Duodenal mucosa (tissue), 2 donors: ENCODE data around the gene SCG5.

Experiments used
- H3K27ac ChIP-seq: one replicate; pipeline ENCODE4 v1.7.0; 2013; ENCODE audit warnings: low read depth, low read length
- H3K27me3 ChIP-seq, 2 donors: one replicate each; pipeline ENCODE4 v1.7.0; 2013; ENCODE audit warnings: low read length in 2 of 2, control low read depth in 1 of 2; ENCODE audit not compliant: insufficient read depth in 2 of 2, control insufficient read depth in 1 of 2
- H3K36me3 ChIP-seq, 2 donors: one replicate each; pipeline ENCODE4 v1.7.0; 2013; ENCODE audit warnings: low read length in 2 of 2, control low read depth in 1 of 2; ENCODE audit not compliant: insufficient read depth in 2 of 2, control insufficient read depth in 1 of 2
- H3K4me1 ChIP-seq, 2 donors: one replicate each; pipeline ENCODE4 v1.7.0; 2013; ENCODE audit warnings: low read length in 2 of 2, control low read depth in 1 of 2; ENCODE audit not compliant: insufficient read depth in 2 of 2, control insufficient read depth in 1 of 2
- H3K4me3 ChIP-seq, 2 donors: one replicate each; pipeline ENCODE4 v1.7.0; 2013; ENCODE audit warnings: low read length in 2 of 2, low read depth in 1 of 2
- H3K9ac ChIP-seq, 2 donors: one replicate each; pipeline ENCODE4 v1.7.0; 2013; ENCODE audit warnings: low read length in 2 of 2, low read depth in 1 of 2
- H3K9me3 ChIP-seq, 2 donors: one replicate each; pipeline ENCODE4 v1.7.0; 2013; ENCODE audit warnings: low read length in 2 of 2, control low read depth in 1 of 2; ENCODE audit not compliant: control insufficient read depth in 1 of 2

Gene SCG5

DNA sequence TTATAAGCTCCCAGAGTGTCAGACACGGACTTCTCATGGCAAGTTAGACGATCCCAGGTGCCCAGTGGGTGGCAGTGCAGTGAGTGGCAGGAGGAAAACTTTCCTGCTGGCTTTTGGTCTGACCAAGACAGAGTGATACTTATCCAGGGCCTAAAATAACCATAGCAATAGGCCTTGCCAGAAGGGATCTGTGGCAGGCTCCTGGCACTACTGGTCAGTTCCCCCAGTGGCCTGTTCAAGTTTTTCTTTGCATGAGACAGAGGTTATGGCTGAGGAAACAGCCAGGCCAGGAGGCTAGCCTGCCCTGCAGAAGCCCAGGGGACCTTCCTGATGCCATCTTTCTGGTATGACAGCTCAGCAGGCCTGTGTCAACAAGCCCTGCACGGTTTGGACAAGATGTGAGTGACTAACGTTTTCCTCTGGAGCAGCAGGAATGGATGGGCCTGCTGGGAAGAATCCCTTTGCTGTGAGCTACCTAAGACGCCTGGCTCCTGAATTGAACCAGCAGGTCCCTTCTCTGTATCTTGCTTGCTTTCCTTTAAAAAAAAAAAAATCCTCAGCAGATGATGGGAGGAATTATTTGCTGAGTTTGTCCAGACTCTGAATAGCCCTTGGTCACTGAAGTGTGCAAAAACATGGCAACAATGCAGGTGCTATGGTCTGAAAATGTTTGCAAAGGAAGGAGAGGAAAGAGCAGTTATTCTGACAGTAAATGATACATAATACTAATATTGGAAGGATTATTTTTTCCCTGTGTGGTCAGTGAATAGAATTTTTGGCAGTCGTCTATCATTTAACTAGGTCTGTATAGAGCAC, 18.0 kb downstream of the SCG5 start:
- Histone ChIP-seq H3K36me3 (no peaks in the 10 kb centered on the region), H3K9ac (no peak overlapping the region), H3K27ac (no peak overlapping the region), H3K4me3 (no peak overlapping the region), H3K27me3 (no peaks in the 10 kb centered on the region), H3K4me1 (peaks cover 4 to 8% of the 10 kb centered on the region in 2 donors), H3K9me3 (no peaks in the 10 kb centered on the region)

DNA sequence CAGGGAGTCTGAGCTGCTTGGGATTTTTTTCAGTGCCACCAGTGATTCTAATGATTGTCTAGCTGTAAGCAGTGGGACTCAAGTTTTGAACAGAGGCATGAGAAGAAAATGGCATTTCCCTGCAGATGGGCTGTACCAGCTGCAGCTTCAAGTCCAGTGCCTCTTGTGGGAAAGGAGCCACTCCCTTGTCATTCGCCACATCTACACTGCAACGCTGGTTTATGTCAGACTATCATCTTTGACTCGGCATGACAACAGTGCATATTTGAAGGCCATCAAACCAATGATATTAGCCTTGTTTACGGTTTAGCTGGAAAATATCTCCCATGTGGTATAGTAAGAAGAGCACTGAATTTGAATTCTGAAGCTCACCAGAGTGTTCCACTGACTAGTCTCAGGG, 22.2 kb downstream of the SCG5 start:
- H3K9ac ChIP-seq = no peak overlapping the region
- H3K27me3 ChIP-seq = no peaks in the 10 kb centered on the region
- H3K9me3 ChIP-seq = no peaks in the 10 kb centered on the region
- no peak overlapping the region for H3K27ac ChIP-seq
- no peaks in the 10 kb centered on the region for H3K36me3 ChIP-seq
- no peak overlapping the region for H3K4me3 ChIP-seq
- H3K4me1 ChIP-seq = no peaks in the 10 kb centered on the region

DNA sequence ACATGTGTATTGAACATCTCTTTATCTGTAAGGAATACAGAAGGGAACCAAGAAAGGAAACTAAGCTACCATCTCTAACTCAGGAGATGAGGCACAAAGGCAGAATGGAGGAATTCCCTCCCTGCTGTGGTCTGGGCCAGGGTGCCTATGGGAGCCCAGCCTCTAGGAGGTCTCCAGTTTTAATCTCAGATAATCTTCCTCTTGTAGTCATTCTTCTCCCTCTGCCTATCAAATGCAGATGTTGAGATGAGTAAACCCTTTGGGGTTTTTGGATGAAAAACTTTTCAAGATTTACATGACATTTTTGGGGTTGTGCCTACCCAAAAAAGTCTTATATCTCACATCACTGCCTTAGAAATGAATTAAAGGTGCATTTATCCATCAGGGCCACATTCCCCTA, 23.3 kb downstream of the SCG5 start:
- no peak overlapping the region for H3K9ac ChIP-seq
- no peaks in the 10 kb centered on the region for H3K9me3 ChIP-seq
- no peak overlapping the region for H3K4me3 ChIP-seq
- no peaks in the 10 kb centered on the region for H3K27me3 ChIP-seq
- no peak overlapping the region for H3K27ac ChIP-seq
- H3K4me1 ChIP-seq = no peaks in the 10 kb centered on the region
- H3K36me3 ChIP-seq = no peaks in the 10 kb centered on the region

DNA sequence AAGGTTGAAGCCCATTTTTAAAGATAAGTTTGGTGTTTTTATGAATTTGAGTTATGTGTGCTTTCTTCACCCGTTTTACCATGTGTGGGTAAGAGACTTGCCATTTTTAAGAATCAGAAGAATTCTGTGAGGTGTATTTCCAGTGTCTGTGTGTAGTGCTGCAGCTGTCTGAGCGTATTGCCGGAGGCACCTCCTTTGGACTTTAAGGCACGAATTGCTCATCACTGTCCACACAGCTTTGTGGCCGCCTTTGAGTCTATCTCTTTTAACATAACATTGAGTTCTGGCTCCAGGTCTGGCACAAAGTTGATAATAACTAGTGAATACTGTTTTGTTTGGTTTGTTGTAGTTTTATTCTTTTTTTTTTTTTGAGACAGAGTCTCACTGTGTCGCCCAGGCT, 25.8 kb downstream of the SCG5 start:
- no peak overlapping the region for H3K4me3 ChIP-seq
- H3K36me3 ChIP-seq = no peaks in the 10 kb centered on the region
- no peak overlapping the region for H3K27ac ChIP-seq
- no peaks in the 10 kb centered on the region for H3K4me1 ChIP-seq
- H3K9ac ChIP-seq = no peak overlapping the region
- no peaks in the 10 kb centered on the region for H3K9me3 ChIP-seq
- no peaks in the 10 kb centered on the region for H3K27me3 ChIP-seq

DNA sequence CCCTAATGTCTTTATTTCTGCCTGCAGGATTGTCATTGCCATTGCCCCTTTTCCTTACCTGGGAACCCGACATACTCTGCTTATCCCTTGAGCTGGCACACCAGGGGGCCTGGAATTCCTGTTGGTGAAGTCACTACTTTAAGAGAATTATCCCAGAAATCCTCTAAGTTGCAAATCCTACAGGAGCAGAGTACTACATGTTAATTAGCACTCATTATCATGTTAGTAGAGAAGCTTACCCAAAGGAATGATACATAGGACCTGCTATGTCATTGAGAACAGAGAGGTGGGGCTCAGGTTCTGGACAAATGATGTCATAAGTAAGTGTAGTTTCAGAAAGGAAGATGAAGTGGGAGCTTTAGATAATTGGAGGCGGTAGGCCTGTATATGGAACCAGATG, 27.4 kb downstream of the SCG5 start:
- Histone ChIP-seq H3K4me1 (no peaks in the 10 kb centered on the region), H3K36me3 (no peaks in the 10 kb centered on the region), H3K9me3 (no peaks in the 10 kb centered on the region), H3K9ac (no peak overlapping the region), H3K4me3 (no peak overlapping the region), H3K27me3 (no peaks in the 10 kb centered on the region), H3K27ac (no peak overlapping the region)

DNA sequence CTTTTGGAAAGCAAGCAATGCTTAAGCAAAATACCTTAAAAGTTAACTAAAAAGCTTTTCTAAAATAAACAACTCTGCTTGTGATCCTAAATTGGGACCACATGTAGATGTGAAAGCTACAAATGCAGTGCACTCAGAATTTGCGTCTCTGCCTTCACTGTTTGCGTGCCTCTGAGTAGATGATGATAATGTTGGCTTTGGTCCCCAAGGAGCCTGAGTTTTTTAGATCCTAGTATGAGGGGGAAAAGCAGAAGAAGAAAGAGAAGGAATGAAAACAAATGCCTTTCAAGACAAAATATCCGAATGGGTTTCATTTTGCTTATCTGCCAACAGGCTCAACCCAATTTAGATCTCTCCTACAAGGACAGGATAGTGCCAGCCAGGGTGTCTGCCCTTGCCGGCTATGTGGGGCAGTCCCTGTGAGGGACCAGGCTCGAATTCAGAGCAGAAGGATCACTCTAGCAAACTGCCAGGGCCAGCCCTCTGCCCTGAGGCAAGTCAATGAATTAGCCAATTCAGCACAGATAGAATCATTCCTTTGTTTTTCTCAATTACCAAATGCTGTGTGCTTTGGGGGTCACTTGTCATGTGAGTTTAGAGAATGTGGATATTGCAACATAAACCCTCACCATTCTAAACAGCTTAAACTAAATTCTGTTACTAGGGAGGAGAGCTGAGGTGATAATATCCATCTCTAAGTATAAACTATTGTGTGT, 28.5 kb downstream of the SCG5 start:
- no peak overlapping the region for H3K4me3 ChIP-seq
- no peak overlapping the region for H3K27ac ChIP-seq
- no peak overlapping the region for H3K9ac ChIP-seq
- H3K4me1 ChIP-seq = no peaks in the 10 kb centered on the region
- no peaks in the 10 kb centered on the region for H3K9me3 ChIP-seq
- H3K27me3 ChIP-seq = no peaks in the 10 kb centered on the region
- no peaks in the 10 kb centered on the region for H3K36me3 ChIP-seq

DNA sequence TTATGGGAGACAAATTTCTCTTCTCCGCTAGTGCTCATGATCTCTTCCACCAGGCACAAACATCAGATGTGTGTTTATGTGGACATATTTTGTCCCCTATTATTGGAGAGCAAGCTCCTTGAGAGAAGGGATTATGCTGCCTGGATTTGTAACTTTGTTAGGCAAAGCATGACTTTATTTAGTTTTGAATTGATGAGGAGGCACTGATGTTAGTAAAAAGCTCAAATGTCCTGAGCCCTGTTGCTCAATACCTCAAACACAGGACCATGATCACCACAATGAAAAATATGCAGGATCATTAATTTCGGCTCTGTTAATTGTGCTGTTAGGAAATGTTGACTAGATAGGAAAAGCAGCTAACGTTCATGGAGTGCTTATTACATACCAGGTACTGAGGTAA, 29.1 kb downstream of the SCG5 start:
- Histone ChIP-seq H3K4me1 (no peaks in the 10 kb centered on the region), H3K36me3 (no peaks in the 10 kb centered on the region), H3K27ac (no peak overlapping the region), H3K27me3 (no peaks in the 10 kb centered on the region), H3K4me3 (no peak overlapping the region), H3K9me3 (no peaks in the 10 kb centered on the region), H3K9ac (no peak overlapping the region)

DNA sequence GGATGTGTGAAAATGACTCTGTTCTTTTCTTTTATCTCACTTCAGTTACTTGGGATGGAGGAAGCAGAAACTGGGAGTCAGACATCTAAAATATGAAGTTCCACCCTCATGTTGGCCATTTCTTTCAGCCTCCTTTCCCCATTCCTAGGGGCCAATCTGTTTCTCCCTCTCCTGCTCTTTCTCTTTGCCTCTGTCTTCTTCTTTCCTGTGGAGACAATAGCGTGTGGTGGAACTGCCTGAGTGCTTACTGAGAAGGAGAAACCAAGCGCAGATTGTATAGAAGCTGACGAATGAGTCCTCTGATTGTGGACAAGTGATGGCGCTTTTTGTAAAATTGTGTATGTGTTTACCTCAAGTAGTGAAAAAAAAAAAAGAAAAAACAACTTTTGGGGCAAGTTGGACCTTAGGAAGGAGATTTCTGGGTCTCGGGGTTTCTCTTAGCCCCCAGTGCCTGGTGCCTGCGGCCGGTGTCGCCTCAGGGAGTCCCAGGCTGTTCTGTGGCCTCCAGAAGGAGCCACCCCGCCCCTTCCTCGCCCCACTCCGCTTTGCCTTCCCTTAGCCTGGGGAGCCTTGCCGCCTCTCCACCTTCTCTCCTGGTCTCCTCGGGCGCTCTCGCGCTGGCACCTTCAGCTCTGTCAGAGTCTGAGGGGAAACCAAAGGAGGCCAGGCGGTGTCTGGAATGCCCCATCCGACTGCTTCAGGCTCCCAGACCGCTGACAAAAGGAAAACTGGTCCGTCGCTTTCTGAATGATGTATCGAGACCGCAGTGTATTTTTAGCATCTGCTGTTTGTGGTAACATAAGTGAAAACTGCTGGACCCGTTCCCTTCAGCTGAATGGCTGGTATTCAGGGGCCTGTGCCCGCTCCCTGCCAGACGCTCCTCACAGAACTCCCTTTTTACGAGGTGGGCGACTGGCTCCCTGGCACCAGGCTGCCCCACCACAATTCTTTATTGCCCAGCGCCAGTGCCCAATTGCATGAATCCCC, 30.1 kb downstream of the SCG5 start:
- Histone ChIP-seq H3K4me3 (no peak overlapping the region), H3K27me3 (no peaks in the 10 kb centered on the region), H3K4me1 (no peaks in the 10 kb centered on the region), H3K27ac (no peak overlapping the region), H3K9me3 (no peaks in the 10 kb centered on the region), H3K9ac (no peak overlapping the region), H3K36me3 (no peaks in the 10 kb centered on the region)

DNA sequence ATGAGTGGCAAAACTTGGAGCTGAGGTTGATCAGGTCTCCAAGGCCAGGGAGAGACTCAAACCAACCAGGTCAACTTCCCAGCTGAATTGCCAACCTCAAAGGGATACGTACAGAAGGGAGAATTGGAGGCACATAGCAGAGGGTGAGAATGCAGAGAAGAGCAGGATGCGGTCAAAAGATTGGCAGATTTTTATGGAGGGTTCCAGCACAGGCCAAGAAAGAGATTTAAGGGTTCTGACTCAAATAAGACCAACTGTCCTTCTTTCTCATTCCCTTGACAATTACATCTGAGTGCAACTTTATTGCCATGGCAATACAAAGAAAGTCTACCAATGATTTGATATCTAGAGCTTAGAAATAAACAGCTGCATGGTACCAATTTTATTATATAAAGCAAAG, 33.2 kb downstream of the SCG5 start:
- Histone ChIP-seq H3K4me3 (no peak overlapping the region), H3K4me1 (no peaks in the 10 kb centered on the region), H3K27me3 (no peaks in the 10 kb centered on the region), H3K36me3 (no peaks in the 10 kb centered on the region), H3K27ac (no peak overlapping the region), H3K9ac (no peak overlapping the region), H3K9me3 (no peaks in the 10 kb centered on the region)

DNA sequence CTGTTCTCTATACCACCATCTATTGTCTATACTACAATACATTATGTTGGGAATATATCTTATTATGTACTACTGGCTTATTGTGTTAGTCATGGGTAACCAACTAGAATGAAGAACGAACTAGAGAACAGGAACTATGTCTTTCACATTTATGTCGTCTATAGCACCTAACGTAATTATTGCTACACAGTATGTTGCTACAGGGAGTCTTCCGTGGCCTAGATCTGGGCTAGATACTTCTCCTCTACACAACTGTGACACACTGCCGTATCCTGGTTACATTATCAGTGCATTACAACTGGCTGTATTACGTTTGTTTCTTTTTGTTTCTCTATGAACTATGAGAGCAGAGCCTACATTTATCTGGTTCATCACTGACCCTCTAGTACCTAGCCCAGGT, 34.0 kb downstream of the SCG5 start:
- Histone ChIP-seq H3K4me3 (no peak overlapping the region), H3K9ac (no peak overlapping the region), H3K27me3 (no peaks in the 10 kb centered on the region), H3K27ac (no peak overlapping the region), H3K36me3 (no peaks in the 10 kb centered on the region), H3K9me3 (no peaks in the 10 kb centered on the region), H3K4me1 (no peaks in the 10 kb centered on the region)
